HUES64 (cell line): ENCODE measurements around the gene KAZN.

ENCODE experiments used
- H3K27ac ChIP-seq: 2 replicates; pipeline ENCODE4 v1.7.0; 2013; ENCODE audit warnings: low read depth, low read length, inconsistent platforms
- H3K27me3 ChIP-seq: 2 replicates; pipeline ENCODE4 v1.6.1; 2013; ENCODE audit warnings: mild to moderate bottlenecking, low read length; ENCODE audit not compliant: insufficient read depth
- H3K36me3 ChIP-seq: 2 replicates; pipeline ENCODE4 v1.6.1; 2013; ENCODE audit warnings: mild to moderate bottlenecking, low read length; ENCODE audit not compliant: insufficient read depth
- H3K4me1 ChIP-seq: 2 replicates; pipeline ENCODE4 v1.6.1; 2013; ENCODE audit warnings: mild to moderate bottlenecking, low read length, moderate library complexity; ENCODE audit not compliant: insufficient read depth
- H3K4me3 ChIP-seq: 2 replicates; pipeline ENCODE4 v1.5.1; 2013; ENCODE audit warnings: mild to moderate bottlenecking, low read length, moderate library complexity
- H3K9ac ChIP-seq: 2 replicates; pipeline ENCODE4 v1.6.1; 2013; ENCODE audit warnings: mild to moderate bottlenecking, low read depth, low read length
- H3K9me3 ChIP-seq: 2 replicates; pipeline ENCODE4 v1.6.1; 2013; ENCODE audit warnings: low read depth, low read length; ENCODE audit not compliant: insufficient read depth
- WGBS: fragments of 150-250, 120-280 bp; methylation state at CpG from one replicate; pipeline ENCODE4 v1.1.7; 2013; ENCODE audit warnings: missing lambda C conversion rate; 5-methylcytosine and 5-hydroxymethylcytosine counted together

The KAZN gene

DNA sequence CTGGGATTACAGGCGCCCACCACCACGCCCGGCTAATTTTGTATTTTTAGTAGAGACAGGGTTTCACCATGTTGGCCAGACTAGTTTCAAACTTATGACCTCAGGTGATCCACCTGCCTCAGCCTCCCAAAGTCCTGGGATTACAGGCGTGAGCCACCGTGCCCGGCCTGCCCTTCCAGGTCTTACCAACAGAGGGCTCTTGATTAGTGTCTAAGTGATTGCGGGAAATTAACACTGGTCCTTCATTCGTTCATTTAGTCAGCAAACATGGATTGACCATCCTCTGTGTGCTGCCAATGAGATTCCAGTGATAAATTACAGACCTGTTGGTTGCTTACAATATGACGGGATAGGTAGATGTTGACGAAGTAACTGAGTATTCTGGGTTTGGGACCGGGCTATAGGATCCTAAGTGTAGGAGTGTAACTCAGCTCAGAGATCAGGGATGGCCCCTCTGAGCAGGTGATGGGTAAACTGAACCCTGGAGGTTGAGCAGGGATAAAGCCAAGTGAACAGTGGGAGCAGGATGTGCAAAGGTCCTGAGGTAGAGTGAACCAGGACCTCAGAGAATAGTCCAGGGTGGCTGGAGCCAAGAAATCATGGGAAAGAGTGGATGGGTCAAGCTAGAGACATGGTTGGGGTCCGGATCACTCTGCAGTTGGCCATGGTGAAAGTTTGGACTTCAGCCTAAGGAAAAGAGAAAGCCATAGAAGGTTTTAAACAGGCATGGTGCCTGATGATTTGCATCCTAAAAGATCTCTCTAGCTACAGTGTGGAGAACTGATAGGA, 171.2 kb downstream of the KAZN start:
- no peaks in the 10 kb centered on the region for H3K36me3 ChIP-seq
- no peak overlapping the region for H3K4me3 ChIP-seq
- no peak overlapping the region for H3K9ac ChIP-seq
- 87% methylated on average over 12 of the region's 12 CpGs for WGBS
- H3K9me3 ChIP-seq, result no peaks in the 10 kb centered on the region
- H3K27me3 ChIP-seq, result no peaks in the 10 kb centered on the region
- no peak overlapping the region for H3K27ac ChIP-seq
- H3K4me1 ChIP-seq, result peaks cover 26% of the 10 kb centered on the region

DNA sequence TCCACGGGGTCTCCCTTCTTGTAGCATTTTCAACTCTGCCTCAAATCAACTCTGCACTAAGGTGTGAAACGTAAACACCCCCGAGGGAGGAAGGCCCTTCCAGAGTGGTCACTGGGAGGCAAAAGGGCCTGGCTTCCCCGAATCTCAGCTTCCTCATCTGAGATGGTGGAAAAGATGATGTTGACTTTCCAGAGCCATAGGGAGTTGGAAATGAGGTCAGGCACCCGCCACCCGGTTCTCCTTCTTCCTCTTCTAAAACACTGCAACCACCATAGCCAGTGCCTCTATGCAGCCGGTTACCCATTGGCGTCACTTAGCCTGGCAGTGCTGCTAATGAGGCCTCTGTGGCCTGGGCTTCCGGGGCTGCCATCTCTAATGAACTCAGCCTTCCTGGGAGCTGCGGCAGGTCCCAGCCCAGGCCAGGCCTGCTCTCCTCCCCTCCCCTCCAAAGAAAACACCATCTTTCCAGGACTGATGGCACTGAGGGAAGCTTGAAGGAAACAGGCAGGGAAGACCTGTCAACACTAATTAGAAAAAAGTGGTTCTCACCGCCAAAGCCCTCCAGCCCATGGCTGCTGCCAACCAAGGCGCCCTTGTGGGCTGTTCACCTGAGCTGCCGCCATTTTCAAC, 175.0 kb downstream of the KAZN start:
- H3K27me3 ChIP-seq, result no peaks in the 10 kb centered on the region
- no peaks in the 10 kb centered on the region for H3K9me3 ChIP-seq
- no peak overlapping the region for H3K27ac ChIP-seq
- 92% methylated on average over 13 of the region's 13 CpGs for WGBS
- H3K36me3 ChIP-seq, result no peaks in the 10 kb centered on the region
- peaks cover 9% of the 10 kb centered on the region; the same call in 1 of the 2 replicates for H3K4me1 ChIP-seq
- H3K9ac ChIP-seq, result no peak overlapping the region
- no peak overlapping the region for H3K4me3 ChIP-seq

DNA sequence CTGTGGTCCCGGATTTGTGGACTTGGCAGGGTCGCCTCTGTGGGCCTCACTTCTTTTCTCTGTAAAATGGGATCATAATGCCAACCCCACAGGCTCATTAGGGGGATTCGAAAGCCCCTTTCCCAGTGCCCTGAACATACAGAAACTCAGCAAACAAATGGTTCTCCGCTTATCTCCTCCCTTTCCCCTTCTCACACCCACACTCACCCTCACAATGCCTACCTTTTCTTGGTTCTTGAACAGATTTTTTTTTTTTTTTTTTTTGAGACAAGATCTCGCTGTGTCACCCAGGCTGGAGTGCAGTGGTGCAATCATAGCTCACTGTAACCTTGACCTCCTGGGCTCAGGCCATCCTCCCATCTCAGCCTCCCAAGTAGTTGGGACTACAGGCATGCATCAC, 175.7 kb downstream of the KAZN start:
- H3K9ac ChIP-seq, result no peak overlapping the region
- H3K4me1 ChIP-seq, result 0 out of 2 replicates have a peak, but pooled peaks cover 3% of the 10 kb centered on the region
- H3K4me3 ChIP-seq, result no peak overlapping the region
- H3K36me3 ChIP-seq, result no peaks in the 10 kb centered on the region
- no peaks in the 10 kb centered on the region for H3K9me3 ChIP-seq
- H3K27me3 ChIP-seq, result no peaks in the 10 kb centered on the region
- WGBS, result 93% methylated on average over 5 of the region's 5 CpGs
- H3K27ac ChIP-seq, result no peak overlapping the region

DNA sequence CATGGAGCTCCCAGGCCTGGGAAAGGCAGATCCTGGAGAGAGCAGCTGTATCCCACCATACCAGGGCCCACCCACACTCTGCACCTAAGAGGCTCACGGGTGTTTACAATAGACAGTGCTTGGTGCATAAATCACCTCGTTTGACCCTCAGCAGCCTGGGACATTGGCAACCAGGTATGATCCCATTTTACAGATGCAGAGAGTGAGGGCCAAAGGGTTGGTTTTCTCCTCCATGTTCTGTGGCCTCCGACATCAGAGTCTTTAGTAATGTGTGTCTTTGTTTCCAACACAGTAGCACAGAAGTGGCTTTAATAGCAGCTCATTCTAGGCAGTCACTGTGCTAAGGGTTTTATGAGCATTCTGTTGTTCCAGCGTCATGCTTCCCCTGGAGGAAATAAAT, 176.5 kb downstream of the KAZN start:
- no peaks in the 10 kb centered on the region for H3K27me3 ChIP-seq
- no peaks in the 10 kb centered on the region for H3K36me3 ChIP-seq
- H3K4me1 ChIP-seq, result peaks cover 10% of the 10 kb centered on the region; the same call in 1 of the 2 replicates
- H3K4me3 ChIP-seq, result no peak overlapping the region
- H3K27ac ChIP-seq, result no peak overlapping the region
- no peaks in the 10 kb centered on the region for H3K9me3 ChIP-seq
- WGBS, result 92% methylated on average over 4 of the region's 4 CpGs
- H3K9ac ChIP-seq, result no peak overlapping the region

DNA sequence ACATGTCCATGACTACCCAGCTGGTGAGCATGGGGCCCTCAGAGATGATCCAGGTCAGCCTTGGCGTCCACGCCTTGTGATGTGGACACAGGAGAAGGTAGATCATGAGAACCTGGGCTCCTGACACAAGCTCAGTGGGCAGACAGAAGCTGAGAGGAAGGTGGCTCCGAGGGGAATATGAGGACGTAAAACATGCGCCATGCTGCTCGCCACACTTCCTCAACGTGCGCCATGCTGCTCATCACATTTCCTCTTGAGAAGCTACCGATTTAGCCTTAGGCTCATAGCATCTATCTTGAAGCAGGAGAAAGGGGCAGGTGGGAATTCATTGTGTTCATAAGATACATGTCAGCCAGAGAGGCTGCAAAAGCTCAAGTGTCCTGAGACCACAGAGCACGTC, 176.9 kb downstream of the KAZN start:
- Histone ChIP-seq H3K4me1 (peaks cover 10% of the 10 kb centered on the region; the same call in 1 of the 2 replicates), H3K9ac (no peak overlapping the region), H3K27ac (no peak overlapping the region), H3K36me3 (no peaks in the 10 kb centered on the region), H3K9me3 (no peaks in the 10 kb centered on the region), H3K27me3 (no peaks in the 10 kb centered on the region), H3K4me3 (no peak overlapping the region)
- 95% methylated on average over 10 of the region's 10 CpGs for WGBS

DNA sequence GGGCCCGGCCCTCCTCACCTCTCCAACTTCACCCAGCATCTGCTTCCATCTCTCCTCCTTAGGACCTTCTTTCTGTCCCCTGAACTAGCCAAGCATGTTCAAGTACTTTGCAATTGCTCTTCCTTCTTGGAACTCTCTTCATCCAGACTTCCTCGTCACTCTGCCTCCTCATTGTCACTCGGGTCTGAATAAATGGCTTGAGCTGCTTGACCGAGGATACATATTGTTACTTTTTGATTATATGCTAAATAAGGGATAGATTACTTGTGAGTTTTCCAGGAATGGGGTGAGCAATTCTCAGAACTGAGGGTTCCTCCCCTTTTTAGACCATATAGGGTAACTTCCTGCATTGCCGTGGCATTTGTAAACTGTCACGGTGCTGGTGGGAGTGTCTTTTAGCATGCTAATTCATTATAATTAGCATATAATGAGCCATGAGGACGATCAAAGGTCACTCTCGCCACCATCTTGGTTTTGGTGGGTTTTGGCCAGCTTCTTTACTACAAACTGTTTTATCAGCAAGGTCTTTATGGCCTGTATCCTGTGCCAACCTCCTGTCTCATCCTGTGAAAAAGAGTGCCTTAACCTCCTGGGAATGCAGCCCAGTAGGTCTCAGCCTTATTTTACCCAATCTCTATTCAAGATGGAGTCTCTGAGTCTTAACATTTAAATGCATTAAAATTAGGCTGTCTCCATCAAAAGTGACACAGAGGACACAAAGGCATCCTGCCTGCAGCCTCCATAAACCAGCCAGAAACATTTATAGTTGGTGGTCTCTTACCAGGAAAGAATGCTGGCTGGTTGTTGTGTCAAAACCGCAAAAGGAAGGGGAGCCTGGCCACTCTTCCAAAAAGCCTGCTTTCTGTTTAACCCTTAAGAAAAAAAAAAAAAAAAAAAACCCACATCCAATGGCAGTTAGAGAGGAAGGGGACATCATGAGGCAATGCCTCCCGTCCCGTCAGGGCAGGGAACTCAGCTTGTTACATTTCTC, 179.3 kb downstream of the KAZN start:
- Histone ChIP-seq H3K9me3 (no peaks in the 10 kb centered on the region), H3K36me3 (no peaks in the 10 kb centered on the region), H3K27ac (no peak overlapping the region), H3K9ac (no peak overlapping the region), H3K4me3 (no peak overlapping the region), H3K27me3 (no peaks in the 10 kb centered on the region), H3K4me1 (peaks cover 14% of the 10 kb centered on the region)
- 77% methylated on average over 10 of the region's 11 CpGs for WGBS

DNA sequence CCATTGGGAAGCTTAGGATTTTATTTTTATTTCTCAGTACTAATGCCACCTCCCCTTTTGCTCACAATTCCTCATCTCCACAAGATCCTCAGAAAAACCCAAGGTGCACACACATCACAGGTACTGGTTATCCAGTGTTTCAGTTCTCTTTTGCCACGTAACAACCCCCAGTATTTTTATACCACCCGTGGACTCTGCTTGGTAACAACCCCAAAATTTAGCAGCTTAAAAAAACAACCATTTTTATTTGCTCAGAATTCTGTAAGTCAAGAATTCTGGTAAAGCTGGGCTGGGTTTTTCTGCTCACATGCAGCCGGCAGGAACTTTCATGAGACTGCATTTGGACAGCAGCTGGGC, 180.0 kb downstream of the KAZN start:
- 91% methylated on average over 3 of the region's 3 CpGs for WGBS
- Histone ChIP-seq H3K9me3 (no peaks in the 10 kb centered on the region), H3K4me3 (no peak overlapping the region), H3K27ac (no peak overlapping the region), H3K9ac (no peak overlapping the region), H3K36me3 (no peaks in the 10 kb centered on the region), H3K4me1 (peaks cover 21% of the 10 kb centered on the region), H3K27me3 (no peaks in the 10 kb centered on the region)

DNA sequence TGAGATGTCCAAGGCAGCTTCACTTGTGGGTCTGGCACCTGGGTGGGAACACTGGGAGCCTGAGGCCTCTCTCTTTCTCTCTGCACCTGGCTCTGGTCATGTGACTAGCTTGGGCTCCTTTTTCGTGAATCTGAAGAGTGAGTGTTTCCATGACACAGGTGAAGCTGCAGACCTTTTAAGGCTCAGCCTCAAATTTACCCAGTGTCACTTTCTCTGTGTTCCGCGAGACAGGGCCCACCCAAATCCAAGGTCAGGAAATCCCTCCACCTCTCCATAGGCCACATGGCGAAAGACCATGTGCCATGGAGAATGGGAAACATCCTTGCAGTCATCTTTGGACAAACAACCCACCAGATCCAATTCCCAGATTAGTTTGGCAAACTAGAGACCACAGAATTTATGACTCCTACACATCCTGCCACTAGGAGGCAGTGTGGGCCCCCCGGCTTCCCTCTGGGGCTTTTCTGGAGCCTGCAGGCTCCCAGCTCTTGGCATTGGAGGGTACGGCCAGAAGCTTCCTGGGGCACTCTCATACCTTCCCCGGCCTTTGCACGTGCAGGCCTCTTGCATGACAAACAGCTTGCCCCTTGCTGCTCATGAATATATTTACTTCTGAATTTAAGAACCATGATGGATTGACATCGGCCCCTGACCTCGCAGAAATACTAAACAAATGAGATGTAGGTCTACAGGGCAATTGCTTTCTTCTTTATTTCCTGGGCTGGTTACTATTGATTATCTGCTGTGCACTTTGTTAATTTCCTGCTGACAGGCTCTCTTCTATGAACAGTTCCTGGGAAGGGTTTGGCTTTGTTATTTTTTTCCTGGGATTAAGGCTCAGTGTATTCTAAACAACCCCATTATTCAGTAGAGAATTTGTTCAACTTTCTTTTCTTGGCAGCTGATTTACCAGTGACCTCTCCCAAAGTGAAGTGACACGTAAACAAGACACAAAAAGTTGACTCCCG, 180.7 kb downstream of the KAZN start:
- no peaks in the 10 kb centered on the region for H3K36me3 ChIP-seq
- peaks cover 21% of the 10 kb centered on the region for H3K4me1 ChIP-seq
- 71% methylated on average over 12 of the region's 12 CpGs for WGBS
- H3K27me3 ChIP-seq, result no peaks in the 10 kb centered on the region
- no peak overlapping the region for H3K9ac ChIP-seq
- H3K27ac ChIP-seq, result no peak overlapping the region
- no peak overlapping the region for H3K4me3 ChIP-seq
- H3K9me3 ChIP-seq, result no peaks in the 10 kb centered on the region

DNA sequence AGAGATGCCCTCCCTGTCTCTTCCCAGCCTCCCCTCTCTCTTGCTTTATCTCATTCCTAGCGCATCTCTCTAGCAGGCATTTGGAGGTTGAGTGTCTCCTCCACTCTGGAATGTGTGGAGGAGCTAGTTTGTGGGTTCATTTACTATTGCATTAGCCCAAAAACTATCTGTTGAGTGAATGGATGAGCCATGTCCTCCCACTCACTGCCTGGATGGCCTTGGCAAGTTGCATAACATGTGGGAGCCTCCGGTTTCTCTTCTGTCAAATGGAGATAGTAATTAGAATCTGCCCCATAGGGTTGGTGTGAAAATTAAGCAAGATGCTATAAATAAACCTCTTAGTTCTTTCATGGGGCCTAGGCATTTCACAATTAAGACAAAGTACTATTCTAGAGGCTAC, 181.8 kb downstream of the KAZN start:
- Histone ChIP-seq H3K36me3 (no peaks in the 10 kb centered on the region), H3K4me3 (no peak overlapping the region), H3K4me1 (peaks cover 21% of the 10 kb centered on the region), H3K9ac (no peak overlapping the region), H3K27ac (no peak overlapping the region), H3K9me3 (no peaks in the 10 kb centered on the region), H3K27me3 (no peaks in the 10 kb centered on the region)
- WGBS, result 89% methylated on average over 2 of the region's 2 CpGs

DNA sequence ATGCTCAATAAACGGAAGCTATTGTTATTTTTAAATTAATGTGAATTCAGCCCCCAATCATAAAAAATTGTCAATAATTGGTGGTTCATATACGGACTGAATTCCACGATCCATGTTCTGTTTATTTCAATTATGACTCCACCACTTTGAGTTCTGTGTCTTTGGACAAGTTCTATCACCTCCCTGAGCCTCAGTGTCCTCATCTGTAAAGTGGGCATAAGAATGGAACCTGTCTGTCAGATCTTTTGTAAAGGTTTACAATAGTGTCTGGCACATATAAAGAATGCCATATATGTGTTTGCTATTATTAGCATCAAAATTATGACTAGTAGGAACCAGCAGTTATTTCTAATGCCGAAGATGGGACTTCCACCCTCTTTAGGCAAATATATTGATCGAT, 183.3 kb downstream of the KAZN start:
- Histone ChIP-seq H3K27ac (no peak overlapping the region), H3K4me1 (peaks cover 29% of the 10 kb centered on the region)
- WGBS, result 98% methylated on average over 4 of the region's 5 CpGs

More for the DNA sequence above, 183.3 kb downstream of the KAZN start:
- no peaks in the 10 kb centered on the region for H3K36me3 ChIP-seq
- H3K9me3 ChIP-seq, result no peaks in the 10 kb centered on the region
- no peak overlapping the region for H3K9ac ChIP-seq
- H3K27me3 ChIP-seq, result no peaks in the 10 kb centered on the region
- no peak overlapping the region for H3K4me3 ChIP-seq
